HepG2 (cell line): ENCODE data around the gene SLC13A5.

Experiments used
- ATF6 ChIP-seq: sonication (generic); formaldehyde crosslinking; conservative IDR thresholded peaks from 2 replicates; pipeline ENCODE4 v1.4.0; 2020; ENCODE audit warnings: missing genetic modification reagents
- CEBPB ChIP-seq: IDR thresholded peaks from 2 replicates; pipeline ENCODE4 v1.6.1; 2011; ENCODE audit warnings: low read depth, low read length, improper control_type of control experiment, borderline replicate concordance
- CTCF ChIP-seq: sonication (generic); formaldehyde crosslinking; IDR thresholded peaks from 2 replicates; pipeline ENCODE4 v1.5.0; 2020; ENCODE audit warnings: mild to moderate bottlenecking, missing genetic modification reagents, moderate library complexity
- ELF4 ChIP-seq: sonication (generic); formaldehyde crosslinking; IDR thresholded peaks from 2 replicates; pipeline ENCODE4 v1.5.0; 2020; ENCODE audit warnings: missing genetic modification reagents, mild to moderate bottlenecking, moderate library complexity, borderline replicate concordance
- EZH2 ChIP-seq: conservative IDR thresholded peaks from 2 replicates; pipeline ENCODE4 v1.6.1; 2012; ENCODE audit warnings: mild to moderate bottlenecking, low read depth, low read length, moderate library complexity
- MTA3 ChIP-seq: sonication (generic); formaldehyde crosslinking; IDR thresholded peaks from 2 replicates; pipeline ENCODE4 v1.4.0; 2020; ENCODE audit warnings: missing genetic modification reagents
- RARG ChIP-seq: sonication (generic); formaldehyde crosslinking; IDR thresholded peaks from 2 replicates; pipeline ENCODE4 v1.4.0; 2020; ENCODE audit warnings: low read depth, mild to moderate bottlenecking, missing genetic modification reagents
- TAF1 ChIP-seq: sonication (generic); formaldehyde crosslinking; IDR thresholded peaks from 2 replicates; pipeline ENCODE4 v1.4.0; 2020; ENCODE audit warnings: missing genetic modification reagents
- ZFP36 ChIP-seq: fragments of 150-350 bp; IDR thresholded peaks from 2 replicates; pipeline ENCODE4 v1.6.1; 2018; ENCODE audit warnings: borderline replicate concordance, low read length, low read depth; ENCODE audit not compliant: partially characterized antibody
- ZNF362 ChIP-seq: sonication (generic); formaldehyde crosslinking; IDR thresholded peaks from 2 replicates; pipeline ENCODE4 v1.4.0; 2020; ENCODE audit warnings: missing genetic modification reagents, mild to moderate bottlenecking, borderline replicate concordance
- ZNF747 ChIP-seq: sonication (generic); formaldehyde crosslinking; IDR thresholded peaks from 2 replicates; pipeline ENCODE4 v1.8.1; 2023; ENCODE audit warnings: missing genetic modification reagents, mild to moderate bottlenecking, borderline replicate concordance

GRCh38 chr17:6753546-6753945 is 40.4 kb upstream of the SLC13A5 start:
- TF ChIP-seq TAF1 (CRISPR knock-in tag) (no peak), MTA3 (CRISPR knock-in tag) (no peak), ATF6 (CRISPR knock-in tag) (no peak), EZH2 (no peak), CTCF (CRISPR knock-in tag) (no peak), CEBPB (no peak), ELF4 (CRISPR knock-in tag) (no peak), ZNF362 (CRISPR knock-in tag) (no peak), ZFP36 (no peak), RARG (CRISPR knock-in tag) (no peak), ZNF747 (CRISPR knock-in tag) (no peak)
